GM12878 (cell line): ENCODE measurements around the gene IGSF8. TPM values are rescaled to one million over a fixed set of nuclear protein-coding genes. Genes with fewer than 3 reads are reported as not detected.
A peak's percentile ranks its signal among the peaks of the same experiment; 100 is the strongest.

Source experiments
- ATAC-seq: fragments of 200-7000 bp; cut with Tn5 transposase; 3 replicates; pipeline ENCODE4 v1.9.1; 2020; ENCODE audit warnings: mild to moderate bottlenecking, moderate library complexity
- BruUV-seq: library from RNA; stranded (reverse); fragments of 400-500 nt; replicated peaks from 2 replicates; lab custom pipeline; 2021; lab: Mats Ljungman, UMichigan
- CTCF ChIA-PET: fragments of 300-600 bp; sonication (Branson Sonifier 250); formaldehyde crosslinking; extraction: SDS; loops from one replicate; lab custom pipeline; 2021; ENCODE audit warnings: inconsistent platforms; lab: Yijun Ruan, JAX
- POLR2A ChIA-PET: fragments of 350-600 bp; formaldehyde crosslinking; extraction: SDS; loops from one replicate; lab custom pipeline; 2021; ENCODE audit warnings: inconsistent platforms; lab: Charles Lee
- RAD21 ChIA-PET: fragments of 300-600 bp; sonication (Branson Sonifier 250); formaldehyde crosslinking; loops from one replicate; lab custom pipeline; 2023; ENCODE audit warnings: antibody characterized with exemption; ENCODE audit not compliant: unreplicated experiment; lab: Charles Lee
- SMC1A ChIA-PET: fragments of 300-600 bp; sonication (Branson Sonifier 250); formaldehyde crosslinking; loops from one replicate; lab custom pipeline; 2023; ENCODE audit not compliant: unreplicated experiment, uncharacterized antibody; lab: Charles Lee
- DNase-seq: peaks from one replicate; pipeline ENCODE4 v3.0.0-alpha.2; 2011; ENCODE audit warnings: low read depth, low spot score
- FAIRE-seq: peaks from 3 replicates; lab custom pipeline; 2011; peaks lifted over from hg19 to GRCh38; lab: Jason Lieb, UNC
- H2AFZ ChIP-seq: 2 replicates; pipeline ENCODE4 v1.6.0; 2011; ENCODE audit warnings: low read depth, low read length, control low read depth; ENCODE audit not compliant: control insufficient read depth
- H3K27ac ChIP-seq: 2 replicates; pipeline ENCODE4 v1.5.1; 2011; ENCODE audit warnings: control low read depth; ENCODE audit not compliant: control insufficient read depth, insufficient read depth
- H3K27me3 ChIP-seq, 2 experiments: replicated peaks in 1 of 2; 2 replicates each; pipeline versions ENCODE4 v1.6.0 to v1.6.1; 2011; ENCODE audit warnings: low read length in 1 of 2; ENCODE audit not compliant: control insufficient read depth in 2 of 2, insufficient read depth in 2 of 2
- H3K36me3 ChIP-seq, 2 experiments: 2 replicates each; pipeline ENCODE4 v1.5.1; 2011; ENCODE audit warnings: low read length in 1 of 2; ENCODE audit not compliant: control insufficient read depth in 2 of 2, insufficient read depth in 2 of 2
- H3K4me1 ChIP-seq: 2 replicates; pipeline ENCODE4 v1.6.1; 2011; ENCODE audit warnings: mild to moderate bottlenecking, low read length, moderate library complexity, mixed read lengths; ENCODE audit not compliant: control insufficient read depth, insufficient read depth
- H3K4me2 ChIP-seq: 2 replicates; pipeline ENCODE4 v1.6.0; 2011; ENCODE audit warnings: control low read depth; ENCODE audit not compliant: control insufficient read depth, insufficient read depth
- H3K4me3 ChIP-seq: fragments of 200-600 bp; sonication (generic); 2 replicates; pipeline ENCODE4 v1.5.1; 2016
- H3K79me2 ChIP-seq: 2 replicates; pipeline ENCODE4 v1.6.0; 2011; ENCODE audit warnings: low read length; ENCODE audit not compliant: control insufficient read depth, insufficient read depth
- H3K9ac ChIP-seq: 2 replicates; pipeline ENCODE4 v1.8.0; 2011; ENCODE audit warnings: low read length, control low read depth, mixed read lengths; ENCODE audit not compliant: control insufficient read depth, insufficient read depth
- H3K9me3 ChIP-seq: replicated peaks from 3 replicates; pipeline ENCODE4 v1.5.1; 2011; ENCODE audit warnings: mild to moderate bottlenecking, low read length; ENCODE audit not compliant: control insufficient read depth, insufficient read depth
- H4K20me1 ChIP-seq: 2 replicates; pipeline ENCODE4 v1.6.0; 2011; ENCODE audit not compliant: control insufficient read depth, insufficient read depth
- CHD2 ChIP-seq: IDR thresholded peaks from 2 replicates; pipeline ENCODE4 v1.6.1; 2011; ENCODE audit warnings: low read depth, low read length, improper control_type of control experiment, borderline replicate concordance
- EGR1 ChIP-seq, 2 experiments: IDR thresholded peaks; 1 replicate in 1 of 2; 2 replicates in 1 of 2; pipeline ENCODE4 v1.6.1; 2011 to 2012; ENCODE audit warnings: low read depth in 2 of 2, low read length in 2 of 2, borderline replicate concordance in 1 of 2, mild to moderate bottlenecking in 1 of 2, moderate library complexity in 1 of 2
- MEF2B ChIP-seq: fragments of 450-650 bp; IDR thresholded peaks from 2 replicates; pipeline ENCODE4 v1.6.1; 2018; ENCODE audit warnings: mild to moderate bottlenecking, moderate library complexity; ENCODE audit not compliant: partially characterized antibody, poor library complexity, severe bottlenecking
- NFYB ChIP-seq: IDR thresholded peaks from 2 replicates; pipeline ENCODE4 v1.6.1; 2011; ENCODE audit warnings: low read depth, mild to moderate bottlenecking, low read length, improper control_type of control experiment, moderate library complexity; ENCODE audit not compliant: insufficient read depth
- NR2C1 ChIP-seq: fragments of 450-650 bp; IDR thresholded peaks from 2 replicates; pipeline ENCODE4 v1.6.1; 2017; ENCODE audit warnings: antibody characterized with exemption, mild to moderate bottlenecking, moderate library complexity
- STAT1 ChIP-seq: fragments of 450-650 bp; conservative IDR thresholded peaks from 2 replicates; pipeline ENCODE4 v1.6.1; 2014; ENCODE audit warnings: antibody characterized with exemption, mild to moderate bottlenecking
- SUPT20H ChIP-seq: IDR thresholded peaks from 2 replicates; pipeline ENCODE4 v1.6.1; 2011; ENCODE audit warnings: low read depth, mild to moderate bottlenecking, low read length, moderate library complexity, borderline replicate concordance; ENCODE audit not compliant: control insufficient read depth
- TCF3 ChIP-seq: IDR thresholded peaks from 2 replicates; pipeline ENCODE4 v1.6.1; 2012; ENCODE audit warnings: low read depth, mild to moderate bottlenecking, low read length, borderline replicate concordance; ENCODE audit not compliant: insufficient read depth
- WGBS: methylation state at CpG from one replicate; pipeline ENCODE4 v1.1.6; 2016; ENCODE audit warnings: low lambda C conversion rate; ENCODE audit not compliant: insufficient replicate concordance, insufficient coverage; ENCODE audit errors: missing lambda C conversion rate; 5-methylcytosine and 5-hydroxymethylcytosine counted together
- in situ Hi-C: fragments of 300-500 bp; cut with MboI; formaldehyde crosslinking; loops from 9 replicates; pipeline ENCODE4 v1.14.3; 2018; ENCODE audit warnings: mixed read lengths
- intact Hi-C: fragments of 100-400 bp; cut with micrococcal nuclease; formaldehyde crosslinking; loops from one replicate; pipeline ENCODE4 v1.14.2; 2022; ENCODE audit not compliant: unreplicated experiment
- polyA plus RNA-seq, 11 experiments: library from polyadenylated mRNA; depleted of rRNA in 4 of 11; unstranded in 6 of 11; stranded (reverse) in 5 of 11; fragments of >200 nt; fragmentation: Nextera tagmentation in 4 of 11; fragmentation: Illumina TruSeq in 1 of 11; extraction: Ambion mirVana in 4 of 11; extraction: Trizol in 1 of 11; gene quantifications; 1 replicate in 1 of 11; 2 replicates in 10 of 11; pipeline versions ENCODE4 v1.2.1 to v1.2.3, GENCODE V29; 2011 to 2016; ENCODE audit warnings: inconsistent platforms in 2 of 11, missing spikeins in 2 of 11, low read depth in 1 of 11
- total RNA-seq, 4 experiments: library from RNA; depleted of rRNA in 3 of 4; stranded (reverse); fragments of >200 nt in 3 of 4; fragmentation: Illumina TruSeq in 1 of 4; extraction: Trizol in 1 of 4; gene quantifications; 2 replicates each; pipeline versions ENCODE4 v1.2.1 to v1.2.3, GENCODE V29; 2013 to 2021

The IGSF8 gene
- total and polyA plus RNA-seq, 10 of the 15 experiments (the other 5 are each of a cell fraction or from before 2014, with no cell fraction given) = 0.64 to 24.7 (median 13.9) TPM

- no peak overlapping the region; the same call in 1 of the 2 replicates for H3K9ac ChIP-seq
- peaks cover 2 to 6% of the 10 kb centered on the region in 2 experiments for H3K27me3 ChIP-seq
- FAIRE-seq (no peak), ATAC-seq (peak; percentile 71), DNase-seq (no peak)
- H3K4me3 ChIP-seq = peak overlapping the region; percentile 59
- POLR2A ChIA-PET = interaction anchor here (1.1 to 1.4 kb wide), 2 partner anchors 18 to 62 kb away, joined by 3 read pairs; no protein-coding TSS in a partner anchor
- in situ Hi-C loops = no loop called here
- H3K27ac ChIP-seq = no peak overlapping the region
- TF ChIP-seq TCF3 (no peak), NR2C1 (no peak), NFYB (peak; percentile 56; the same call in 1 of the 2 replicates), EGR1 (IDR thresholded peaks at IDR 0.05; ENCODE audit: borderline replicate concordance in 1 of 2, low read depth in 2 of 2, low read length in 2 of 2) (0 out of 3 replicates have a peak, but pooled peaks of 1 of the 2 experiments have one; percentile 21), MEF2B (no peak), CHD2 (no peak), SUPT20H (no peak), STAT1 (no peak)
- H3K4me2 ChIP-seq = peak overlapping the region; percentile 88
- H3K4me1 ChIP-seq = peaks cover 18% of the 10 kb centered on the region
- no TSS peak for BruUV-seq
- H3K9me3 ChIP-seq = no peaks in the 10 kb centered on the region
- no peaks in the 10 kb centered on the region for H3K79me2 ChIP-seq
- H4K20me1 ChIP-seq = no peaks in the 10 kb centered on the region
- CTCF ChIA-PET = interaction anchor here (2.0 to 49.8 kb wide), 3 partner anchors 11 to 64 kb away, joined by 5 to 1035 read pairs (median 1035); partner anchors contain the start of genes IGSF8, KCNJ10 and KCNJ9
- SMC1A ChIA-PET = interaction anchor here (1.2 to 1.3 kb wide), 2 partner anchors 24 to 30 kb away, joined by 3 read pairs; no protein-coding TSS in a partner anchor
- WGBS = 29% methylated on average over 32 of the region's 46 CpGs
- intact Hi-C loops = no loop called here
- H3K36me3 ChIP-seq = no peaks in the 10 kb centered on the region
- RAD21 ChIA-PET = interaction anchor here (1.0 kb wide), 1 partner anchor 8 kb away, joined by 3 read pairs; no protein-coding TSS in a partner anchor
- peak overlapping the region; percentile 70 for H2AFZ ChIP-seq
Measured at GRCh38 chr1:160070243-160071163, 27.9 kb downstream of the IGSF8 start.
